Measurements from ENCODE around the gene FOXRED2.
"Not testable (repeated sequence)": the region's sequence is repeated elsewhere in the genome, so short reads cannot be mapped to it uniquely, and the experiment has no call there.

The FOXRED2 gene

GRCh38 chr22:36506637-36507517, at the start of gene FOXRED2:
Gene FOXRED2 (minus strand): TSS chr22:36507040. CDS start chr22:36506422, 618 bp downstream.
- DNase-seq = peak; percentile 61 to 90

GRCh38 chr22:36554098-36554497, 47.3 kb upstream of the FOXRED2 start:
- DNase-seq = no peak

GRCh38 chr22:36552289-36552688, 45.4 kb upstream of the FOXRED2 start:
- DNase-seq = no peak

GRCh38 chr22:36550701-36551495, 44.1 kb upstream of the FOXRED2 start:
- DNase-seq = peak in 1 of 2 experiments; percentile 12

GRCh38 chr22:36549033-36549432, 42.2 kb upstream of the FOXRED2 start:
- DNase-seq = no peak

GRCh38 chr22:36548606-36549005, 41.8 kb upstream of the FOXRED2 start:
- DNase-seq = no peak

GRCh38 chr22:36546932-36547331, 40.1 kb upstream of the FOXRED2 start:
- DNase-seq = no peak

- DNase-seq = peak; percentile 49 to 81
These were observed 39.4 kb upstream of the FOXRED2 start for GRCh38 chr22:36546092-36546804.

GRCh38 chr22:36544107-36544620, 37.3 kb upstream of the FOXRED2 start:
- peak in 1 of 2 experiments; percentile 24 for DNase-seq

GRCh38 chr22:36541831-36542411, 35.1 kb upstream of the FOXRED2 start:
- no peak for DNase-seq

- DNase-seq = no peak
These were observed 34.2 kb upstream of the FOXRED2 start for GRCh38 chr22:36540867-36541642.

GRCh38 chr22:36538529-36538928, 31.7 kb upstream of the FOXRED2 start:
- no peak for DNase-seq

- DNase-seq = peak; percentile 18 to 79
These were observed 29.9 kb upstream of the FOXRED2 start for GRCh38 chr22:36536717-36537116.

GRCh38 chr22:36533320-36533719, 26.5 kb upstream of the FOXRED2 start:
- not testable (repeated sequence) for DNase-seq

- no peak for DNase-seq
These were observed 25.6 kb upstream of the FOXRED2 start for GRCh38 chr22:36532466-36532865.

GRCh38 chr22:36528795-36529751, 22.2 kb upstream of the FOXRED2 start, which contains the start of gene EIF3D:
Gene EIF3D (minus strand): TSS chr22:36529166. CDS start chr22:36526121, 3,045 bp downstream.
- peak; percentile 99 to 100 for DNase-seq

GRCh38 chr22:36528341-36528740, 21.5 kb upstream of the FOXRED2 start:
- peak in 1 of 2 experiments; percentile 43 for DNase-seq

- no peak for DNase-seq
These were observed 15.8 kb upstream of the FOXRED2 start for GRCh38 chr22:36522662-36523061.

- no peak for DNase-seq
These were observed 13.6 kb upstream of the FOXRED2 start for GRCh38 chr22:36520423-36520822.

GRCh38 chr22:36519906-36520305, 13.1 kb upstream of the FOXRED2 start:
- DNase-seq = not testable (repeated sequence)

All from NCI-H524 (cell line).